GM23338 (cell line): ENCODE data around the gene CLIC3. TPM values are rescaled to one million over a fixed set of nuclear protein-coding genes. Genes with fewer than 3 reads are reported as not detected.

Source experiments
- ATAC-seq: fragments of 200-7000 bp; cut with Tn5 transposase; 3 replicates; pipeline ENCODE4 v1.9.1; 2020
- DNase-seq: peaks from one replicate; pipeline ENCODE4 v3.0.0-alpha.2; 2015; ENCODE audit warnings: low spot score
- H2AFZ ChIP-seq: fragments of 200-600 bp; sonication (generic); 2 replicates; pipeline ENCODE4 v1.8.0; 2016; ENCODE audit warnings: antibody characterized with exemption, mild to moderate bottlenecking, moderate library complexity
- H3F3A ChIP-seq: fragments of 200-600 bp; sonication (generic); replicated peaks from 2 replicates; pipeline ENCODE4 v1.8.0; 2017; ENCODE audit warnings: antibody characterized with exemption, mixed run types, low read depth
- H3K27ac ChIP-seq: fragments of 200-600 bp; sonication (generic); 2 replicates; pipeline ENCODE4 v1.6.1; 2016; ENCODE audit warnings: low read depth
- H3K27me3 ChIP-seq: fragments of 200-600 bp; sonication (generic); 2 replicates; pipeline ENCODE4 v1.8.0; 2016; ENCODE audit warnings: mild to moderate bottlenecking, mixed run types, moderate library complexity; ENCODE audit not compliant: insufficient read depth
- H3K36me3 ChIP-seq: fragments of 200-600 bp; sonication (generic); 2 replicates; pipeline ENCODE4 v1.8.0; 2016; ENCODE audit warnings: mild to moderate bottlenecking; ENCODE audit not compliant: insufficient read depth
- H3K4me1 ChIP-seq: fragments of 200-600 bp; sonication (generic); 2 replicates; pipeline ENCODE4 v1.8.0; 2016; ENCODE audit warnings: mild to moderate bottlenecking, moderate library complexity; ENCODE audit not compliant: insufficient read depth
- H3K4me2 ChIP-seq: fragments of 200-600 bp; sonication (generic); 2 replicates; pipeline ENCODE4 v1.7.1; 2017; ENCODE audit warnings: mixed run types
- H3K4me3 ChIP-seq: fragments of 200-600 bp; sonication (generic); 2 replicates; pipeline ENCODE4 v1.6.1; 2016; ENCODE audit warnings: mixed run types
- H3K79me2 ChIP-seq: fragments of 200-600 bp; sonication (generic); replicated peaks from 2 replicates; pipeline ENCODE4 v1.8.0; 2017; ENCODE audit warnings: mild to moderate bottlenecking; ENCODE audit not compliant: insufficient read depth
- H3K9me2 ChIP-seq: fragments of 200-600 bp; sonication (generic); 2 replicates; pipeline ENCODE4 v1.8.0; 2017; ENCODE audit not compliant: insufficient read depth
- H4K20me1 ChIP-seq: fragments of 200-600 bp; sonication (generic); replicated peaks from 2 replicates; pipeline ENCODE4 v1.8.0; 2017; ENCODE audit warnings: mild to moderate bottlenecking; ENCODE audit not compliant: insufficient read depth
- H3K27ac Mint-ChIP-seq: 2 replicates; pipeline ENCODE4 v1.8.0; 2020; ENCODE audit warnings: inconsistent platforms, mild to moderate bottlenecking, moderate library complexity, mixed read lengths
- H3K27me3 Mint-ChIP-seq: 3 replicates; pipeline ENCODE4 v1.8.0; 2022; ENCODE audit warnings: low read depth, mild to moderate bottlenecking, moderate library complexity, mixed read lengths, inconsistent platforms; ENCODE audit not compliant: insufficient read depth, poor library complexity
- H3K36me3 Mint-ChIP-seq: 3 replicates; pipeline ENCODE4 v1.8.0; 2021; ENCODE audit warnings: low read depth, mild to moderate bottlenecking, inconsistent platforms, moderate library complexity, mixed read lengths
- H3K4me1 Mint-ChIP-seq: 3 replicates; pipeline ENCODE4 v1.8.0; 2020; ENCODE audit warnings: mild to moderate bottlenecking, inconsistent platforms, mixed read lengths
- H3K4me3 Mint-ChIP-seq: 3 replicates; pipeline ENCODE4 v1.8.0; 2021; ENCODE audit warnings: moderate library complexity, mild to moderate bottlenecking, inconsistent platforms, mixed read lengths
- H3K9me3 Mint-ChIP-seq: 3 replicates; pipeline ENCODE4 v1.8.0; 2020; ENCODE audit warnings: moderate library complexity, mild to moderate bottlenecking, inconsistent platforms, mixed read lengths
- CREB1 ChIP-seq: fragments of 250-450 bp; sonication (Bioruptor Pico); IDR thresholded peaks from 2 replicates; pipeline ENCODE4 v1.5.0; 2020; ENCODE audit warnings: low read depth, mild to moderate bottlenecking, moderate library complexity
- CTCF ChIP-seq, 2 experiments: fragments of 200-600 bp in 1 of 2; sonication (generic) in 1 of 2; conservative IDR thresholded peaks; 2 replicates each; pipeline versions ENCODE4 v1.5.1 to v1.6.1; 2016 to 2017; ENCODE audit warnings: antibody characterized with exemption in 2 of 2, low read depth in 2 of 2, mild to moderate bottlenecking in 2 of 2, moderate library complexity in 1 of 2
- EZH2 ChIP-seq: fragments of 200-600 bp; sonication (generic); IDR thresholded peaks from one replicate; pipeline ENCODE4 v1.8.0; 2017; ENCODE audit warnings: antibody characterized with exemption, mild to moderate bottlenecking, low read depth; ENCODE audit not compliant: unreplicated experiment
- EZH2phosphoT487 ChIP-seq: fragments of 200-600 bp; sonication (generic); IDR thresholded peaks from one replicate; pipeline ENCODE4 v1.8.1; 2018; ENCODE audit warnings: antibody characterized with exemption; ENCODE audit not compliant: unreplicated experiment
- JUNB ChIP-seq: IDR thresholded peaks from one replicate; pipeline ENCODE4 v1.6.1; 2016; ENCODE audit warnings: antibody characterized with exemption; ENCODE audit not compliant: unreplicated experiment
- NANOG ChIP-seq: IDR thresholded peaks from 2 replicates; pipeline ENCODE4 v1.6.1; 2016; ENCODE audit warnings: antibody characterized with exemption, borderline replicate concordance
- POLR2AphosphoS5 ChIP-seq: IDR thresholded peaks from 2 replicates; pipeline ENCODE4 v1.6.1; 2016; ENCODE audit warnings: antibody characterized with exemption, low read depth
- STAT1 ChIP-seq: IDR thresholded peaks from one replicate; pipeline ENCODE4 v1.6.1; 2016; ENCODE audit warnings: antibody characterized with exemption; ENCODE audit not compliant: unreplicated experiment
- ZNF114 ChIP-seq: fragments of 250-450 bp; sonication (Bioruptor Pico); IDR thresholded peaks from 2 replicates; pipeline ENCODE4 v1.5.0; 2020; ENCODE audit warnings: mild to moderate bottlenecking, moderate library complexity
- ZNF331 ChIP-seq: fragments of 250-450 bp; sonication (Bioruptor Pico); IDR thresholded peaks from 2 replicates; pipeline ENCODE4 v1.5.0; 2020; ENCODE audit warnings: low read depth, mild to moderate bottlenecking, moderate library complexity
- ZNF462 ChIP-seq: fragments of 250-450 bp; sonication (Bioruptor Pico); IDR thresholded peaks from 2 replicates; pipeline ENCODE4 v1.5.0; 2020; ENCODE audit warnings: mild to moderate bottlenecking, moderate library complexity
- polyA plus RNA-seq: library from polyadenylated mRNA; unstranded; fragments of >200 nt; fragmentation: Nextera tagmentation; extraction: Ambion mirVana; gene quantifications from 2 replicates; pipeline ENCODE4 v1.2.1, GENCODE V29; 2016
- total RNA-seq: library from RNA; depleted of rRNA; stranded (reverse); fragments of >200 nt; shearing (Covaris generic); gene quantifications from 2 replicates; pipeline ENCODE4 v1.2.3, GENCODE V29; 2014
- TF ChIP-seq, protein P1 (sequence below): IDR thresholded peaks from 2 replicates; pipeline ENCODE4 v1.6.1; 2016; ENCODE audit warnings: antibody characterized with exemption
- TF ChIP-seq, protein P2 (sequence below): IDR thresholded peaks from one replicate; pipeline ENCODE4 v1.6.1; 2018; ENCODE audit warnings: antibody characterized with exemption; ENCODE audit not compliant: unreplicated experiment

CLIC3 gene
- total and polyA plus RNA-seq, 2 experiments from 2014 or later, result 0.53 to 0.56 TPM

DNA sequence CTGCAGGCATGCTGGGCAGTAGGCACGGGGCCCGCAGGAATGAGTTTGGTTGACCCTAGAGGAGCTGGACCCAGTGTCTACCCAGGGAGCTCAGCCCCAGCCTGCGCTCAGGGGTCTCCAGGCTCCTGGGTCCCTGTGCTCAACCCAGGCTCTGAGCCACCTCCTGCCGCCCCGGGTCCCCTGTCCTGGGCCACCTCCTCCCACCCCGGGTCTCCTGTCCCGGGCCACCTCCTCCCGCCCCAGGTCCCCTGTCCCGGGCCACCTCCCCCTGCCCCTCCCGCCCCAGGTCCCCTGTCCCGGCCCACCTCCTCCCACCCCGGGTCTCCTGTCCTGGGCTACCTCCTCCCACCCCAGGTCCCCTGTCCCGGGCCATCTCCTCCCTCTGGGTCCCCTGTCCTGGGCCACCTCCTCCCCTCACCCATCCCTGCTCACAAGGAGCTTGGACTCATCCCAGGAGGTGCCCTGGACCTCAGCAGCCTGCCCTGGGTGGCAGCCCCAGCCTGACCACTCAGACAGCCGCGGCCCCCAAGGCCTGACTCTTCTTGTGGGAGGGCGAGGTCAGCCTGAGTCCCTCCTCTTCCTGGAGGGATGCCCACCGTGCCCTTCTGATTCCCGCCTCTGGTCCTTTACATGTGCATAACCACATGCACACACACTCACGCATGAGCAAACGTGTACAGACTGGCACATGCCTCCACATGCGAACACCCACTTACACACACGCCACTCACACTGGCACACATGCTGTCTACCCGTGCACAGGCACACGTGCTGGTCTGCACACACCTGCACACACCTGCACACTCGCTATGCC, 41.9 kb downstream of the CLIC3 start:
- H4K20me1 ChIP-seq, result no peaks in the 10 kb centered on the region
- no peak overlapping the region for H2AFZ ChIP-seq
- ATAC-seq, result no peak
- no peak overlapping the region for H3K27ac ChIP-seq
- Mint-ChIP-seq H3K27ac (no peak overlapping the region), H3K4me3 (no peak overlapping the region), H3K9me3 (peaks cover 4% of the 10 kb centered on the region; the same call in 2 of the 3 replicates), H3K27me3 (peaks cover 7% of the 10 kb centered on the region), H3K36me3 (no peaks in the 10 kb centered on the region; the same call in 2 of the 3 replicates), H3K4me1 (no peaks in the 10 kb centered on the region; the same call in 2 of the 3 replicates)
- no peaks in the 10 kb centered on the region for H3K36me3 ChIP-seq
- no peaks in the 10 kb centered on the region for H3K27me3 ChIP-seq
- no peak overlapping the region for H3K4me2 ChIP-seq
- H3F3A ChIP-seq, result no peaks in the 10 kb centered on the region
- H3K4me1 ChIP-seq, result no peaks in the 10 kb centered on the region; the same call in 1 of the 2 replicates
- H3K9me2 ChIP-seq, result 0 out of 2 replicates have a peak, but pooled peaks cover 6% of the 10 kb centered on the region
- TF ChIP-seq EZH2 (no peak), CREB1 (CRISPR knock-in tag) (no peak), POLR2AphosphoS5 (no peak), ZNF331 (CRISPR knock-in tag) (no peak), STAT1 (no peak), ZNF114 (no peak), ZNF462 (CRISPR knock-in tag) (no peak), CTCF (conservative IDR thresholded peaks at IDR 0.05; ENCODE audit: low read depth in 2 of 2) (no peak), NANOG (no peak), JUNB (no peak), EZH2phosphoT487 (no peak)
- TF ChIP-seq, protein P1, sequence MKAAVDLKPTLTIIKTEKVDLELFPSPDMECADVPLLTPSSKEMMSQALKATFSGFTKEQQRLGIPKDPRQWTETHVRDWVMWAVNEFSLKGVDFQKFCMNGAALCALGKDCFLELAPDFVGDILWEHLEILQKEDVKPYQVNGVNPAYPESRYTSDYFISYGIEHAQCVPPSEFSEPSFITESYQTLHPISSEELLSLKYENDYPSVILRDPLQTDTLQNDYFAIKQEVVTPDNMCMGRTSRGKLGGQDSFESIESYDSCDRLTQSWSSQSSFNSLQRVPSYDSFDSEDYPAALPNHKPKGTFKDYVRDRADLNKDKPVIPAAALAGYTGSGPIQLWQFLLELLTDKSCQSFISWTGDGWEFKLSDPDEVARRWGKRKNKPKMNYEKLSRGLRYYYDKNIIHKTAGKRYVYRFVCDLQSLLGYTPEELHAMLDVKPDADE, result no peak
- TF ChIP-seq, protein P2, sequence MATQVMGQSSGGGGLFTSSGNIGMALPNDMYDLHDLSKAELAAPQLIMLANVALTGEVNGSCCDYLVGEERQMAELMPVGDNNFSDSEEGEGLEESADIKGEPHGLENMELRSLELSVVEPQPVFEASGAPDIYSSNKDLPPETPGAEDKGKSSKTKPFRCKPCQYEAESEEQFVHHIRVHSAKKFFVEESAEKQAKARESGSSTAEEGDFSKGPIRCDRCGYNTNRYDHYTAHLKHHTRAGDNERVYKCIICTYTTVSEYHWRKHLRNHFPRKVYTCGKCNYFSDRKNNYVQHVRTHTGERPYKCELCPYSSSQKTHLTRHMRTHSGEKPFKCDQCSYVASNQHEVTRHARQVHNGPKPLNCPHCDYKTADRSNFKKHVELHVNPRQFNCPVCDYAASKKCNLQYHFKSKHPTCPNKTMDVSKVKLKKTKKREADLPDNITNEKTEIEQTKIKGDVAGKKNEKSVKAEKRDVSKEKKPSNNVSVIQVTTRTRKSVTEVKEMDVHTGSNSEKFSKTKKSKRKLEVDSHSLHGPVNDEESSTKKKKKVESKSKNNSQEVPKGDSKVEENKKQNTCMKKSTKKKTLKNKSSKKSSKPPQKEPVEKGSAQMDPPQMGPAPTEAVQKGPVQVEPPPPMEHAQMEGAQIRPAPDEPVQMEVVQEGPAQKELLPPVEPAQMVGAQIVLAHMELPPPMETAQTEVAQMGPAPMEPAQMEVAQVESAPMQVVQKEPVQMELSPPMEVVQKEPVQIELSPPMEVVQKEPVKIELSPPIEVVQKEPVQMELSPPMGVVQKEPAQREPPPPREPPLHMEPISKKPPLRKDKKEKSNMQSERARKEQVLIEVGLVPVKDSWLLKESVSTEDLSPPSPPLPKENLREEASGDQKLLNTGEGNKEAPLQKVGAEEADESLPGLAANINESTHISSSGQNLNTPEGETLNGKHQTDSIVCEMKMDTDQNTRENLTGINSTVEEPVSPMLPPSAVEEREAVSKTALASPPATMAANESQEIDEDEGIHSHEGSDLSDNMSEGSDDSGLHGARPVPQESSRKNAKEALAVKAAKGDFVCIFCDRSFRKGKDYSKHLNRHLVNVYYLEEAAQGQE, result no peak
- no peaks in the 10 kb centered on the region for H3K79me2 ChIP-seq
- DNase-seq, result no peak
- no peak overlapping the region for H3K4me3 ChIP-seq
